D721Med (cell line): ENCODE results near the gene NISCH.

Source experiments
- DNase-seq: peaks from one replicate; pipeline ENCODE4 v3.0.0; 2011; ENCODE audit warnings: low spot score; ENCODE audit not compliant: insufficient read length
- FAIRE-seq: peaks from 2 replicates; lab custom pipeline; 2011; peaks lifted over from hg19 to GRCh38; lab: Jason Lieb, UNC
- TF ChIP-seq, protein P1 (sequence below): IDR thresholded peaks from 2 replicates; pipeline ENCODE4 v1.5.1; 2012; ENCODE audit warnings: mild to moderate bottlenecking, control low read depth; ENCODE audit not compliant: insufficient read depth; ENCODE audit errors: missing control alignments

NISCH gene

DNA sequence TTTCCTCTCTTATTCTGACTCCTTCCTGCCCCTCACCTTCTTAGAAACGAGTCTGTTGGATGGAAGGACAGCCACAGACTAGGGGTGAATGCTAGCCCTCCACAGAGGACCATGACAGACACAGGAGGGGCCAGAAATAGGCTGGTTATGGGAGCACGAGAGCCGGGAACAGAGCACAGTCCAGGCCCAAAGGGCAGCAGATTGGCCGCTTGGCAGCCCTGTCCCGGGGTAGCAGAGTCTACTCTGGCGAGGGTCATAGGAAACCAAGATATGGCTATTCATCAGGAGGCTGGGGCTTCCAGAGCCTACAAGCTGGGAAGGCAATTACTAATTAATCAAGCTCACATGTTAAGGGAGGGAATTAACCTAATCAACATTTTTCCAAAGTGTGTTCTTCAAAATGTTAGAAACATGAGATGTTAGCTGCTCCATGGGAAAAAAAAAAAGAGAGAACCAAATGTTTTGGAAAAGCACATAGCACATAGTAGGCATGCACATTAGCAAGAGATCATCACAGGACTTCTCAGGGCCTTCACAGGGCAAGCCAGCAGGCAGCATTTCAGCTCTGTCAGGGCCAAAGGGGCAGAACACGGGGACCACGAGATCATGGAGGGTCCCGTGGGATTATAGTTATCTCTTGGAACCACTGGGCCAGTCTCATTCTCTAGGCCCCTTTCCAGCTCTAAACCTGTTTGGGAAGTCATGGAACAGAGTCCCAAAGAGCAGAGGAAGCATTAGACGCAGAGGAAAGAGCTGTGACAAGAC lies 23.8 kb upstream of the NISCH start:
- FAIRE-seq (no peak), DNase-seq (no peak)

GRCh38 chr3:52432225-52432624 lies 23.2 kb upstream of the NISCH start:
- TF ChIP-seq, protein P1, sequence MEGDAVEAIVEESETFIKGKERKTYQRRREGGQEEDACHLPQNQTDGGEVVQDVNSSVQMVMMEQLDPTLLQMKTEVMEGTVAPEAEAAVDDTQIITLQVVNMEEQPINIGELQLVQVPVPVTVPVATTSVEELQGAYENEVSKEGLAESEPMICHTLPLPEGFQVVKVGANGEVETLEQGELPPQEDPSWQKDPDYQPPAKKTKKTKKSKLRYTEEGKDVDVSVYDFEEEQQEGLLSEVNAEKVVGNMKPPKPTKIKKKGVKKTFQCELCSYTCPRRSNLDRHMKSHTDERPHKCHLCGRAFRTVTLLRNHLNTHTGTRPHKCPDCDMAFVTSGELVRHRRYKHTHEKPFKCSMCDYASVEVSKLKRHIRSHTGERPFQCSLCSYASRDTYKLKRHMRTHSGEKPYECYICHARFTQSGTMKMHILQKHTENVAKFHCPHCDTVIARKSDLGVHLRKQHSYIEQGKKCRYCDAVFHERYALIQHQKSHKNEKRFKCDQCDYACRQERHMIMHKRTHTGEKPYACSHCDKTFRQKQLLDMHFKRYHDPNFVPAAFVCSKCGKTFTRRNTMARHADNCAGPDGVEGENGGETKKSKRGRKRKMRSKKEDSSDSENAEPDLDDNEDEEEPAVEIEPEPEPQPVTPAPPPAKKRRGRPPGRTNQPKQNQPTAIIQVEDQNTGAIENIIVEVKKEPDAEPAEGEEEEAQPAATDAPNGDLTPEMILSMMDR = no peak
- no peak for DNase-seq

More for the DNA sequence above, 23.8 kb upstream of the NISCH start:
- TF ChIP-seq, protein P1 = no peak

GRCh38 chr3:52432691-52433141 lies 22.7 kb upstream of the NISCH start:
- TF ChIP-seq, protein P1 = no peak
- FAIRE-seq (no peak), DNase-seq (no peak)

More at GRCh38 chr3:52432225-52432624, 23.2 kb upstream of the NISCH start:
- no peak for FAIRE-seq

GRCh38 chr3:52433328-52433995 lies 21.9 kb upstream of the NISCH start:
- TF ChIP-seq, protein P1 = no peak
- no peak for DNase-seq
- FAIRE-seq = no peak

DNA sequence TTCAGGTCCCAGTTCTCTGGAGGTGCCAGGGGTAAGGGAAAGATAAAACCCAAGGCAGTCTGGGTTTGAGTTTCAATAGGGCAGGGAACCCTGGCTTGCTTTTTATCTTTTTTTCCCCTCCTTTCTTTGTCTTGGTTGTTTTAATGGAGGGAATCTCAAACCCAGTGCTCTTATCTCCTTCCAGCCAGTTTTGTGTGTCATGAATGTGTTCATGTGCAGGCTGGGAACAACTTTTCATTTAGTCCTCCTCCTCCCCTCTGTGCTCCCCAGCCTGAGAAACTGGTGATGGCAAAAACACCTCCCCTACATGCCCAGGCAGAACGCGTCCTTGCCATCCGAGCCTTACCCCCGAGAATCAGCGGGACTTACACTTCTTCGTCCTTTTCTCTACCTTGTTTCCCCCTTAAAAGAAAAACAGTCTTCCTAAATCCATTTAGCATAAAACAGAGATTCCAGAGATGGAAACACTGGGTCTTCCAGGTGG lies 21.4 kb upstream of the NISCH start:
- DNase-seq = no peak
- FAIRE-seq = no peak
- TF ChIP-seq, protein P1 = no peak

GRCh38 chr3:52434491-52435115 lies 20.8 kb upstream of the NISCH start:
- TF ChIP-seq, protein P1 = no peak
- FAIRE-seq (no peak), DNase-seq (no peak)
